Loucy (cell line): ENCODE results near the gene WDR49.

Experiments used
- H2AFZ ChIP-seq: fragments of 200-600 bp; sonication (generic); 2 replicates; pipeline ENCODE4 v1.6.0; 2016; ENCODE audit warnings: antibody characterized with exemption, mild to moderate bottlenecking, low read length, moderate library complexity
- H3F3A ChIP-seq: fragments of 200-600 bp; 2 replicates; pipeline ENCODE4 v1.6.0; 2016; ENCODE audit warnings: antibody characterized with exemption, low read depth, mild to moderate bottlenecking
- H3K27me3 ChIP-seq: fragments of 200-600 bp; sonication (generic); 2 replicates; pipeline ENCODE4 v1.6.1; 2014; ENCODE audit warnings: low read length, mild to moderate bottlenecking; ENCODE audit not compliant: insufficient read depth, poor library complexity, severe bottlenecking
- H3K36me3 ChIP-seq: fragments of 200-600 bp; sonication (generic); 2 replicates; pipeline ENCODE4 v1.6.1; 2016; ENCODE audit warnings: low read length; ENCODE audit not compliant: insufficient read depth
- H3K4me1 ChIP-seq: fragments of 200-600 bp; sonication (generic); 2 replicates; pipeline ENCODE4 v1.5.1; 2014; ENCODE audit warnings: low read length, mild to moderate bottlenecking; ENCODE audit not compliant: insufficient read depth, poor library complexity, severe bottlenecking
- H3K4me2 ChIP-seq: fragments of 200-600 bp; sonication (generic); 2 replicates; pipeline ENCODE4 v1.6.0; 2014; ENCODE audit warnings: antibody characterized with exemption, low read length, low read depth, mild to moderate bottlenecking; ENCODE audit not compliant: poor library complexity, severe bottlenecking
- H3K4me3 ChIP-seq: fragments of 200-600 bp; sonication (generic); 2 replicates; pipeline ENCODE4 v1.5.1; 2014; ENCODE audit warnings: low read length, mild to moderate bottlenecking, mixed read lengths; ENCODE audit not compliant: poor library complexity, severe bottlenecking
- H3K79me2 ChIP-seq: fragments of 200-600 bp; sonication (generic); 2 replicates; pipeline ENCODE4 v1.6.1; 2014; ENCODE audit warnings: low read length; ENCODE audit not compliant: insufficient read depth
- H3K9ac ChIP-seq: fragments of 200-600 bp; sonication (generic); 2 replicates; pipeline ENCODE4 v1.6.0; 2014; ENCODE audit warnings: mild to moderate bottlenecking, low read depth, low read length, moderate library complexity; ENCODE audit not compliant: poor library complexity, severe bottlenecking
- H3K9me2 ChIP-seq: fragments of 200-600 bp; sonication (generic); replicated peaks from 2 replicates; pipeline ENCODE4 v1.6.1; 2016; ENCODE audit warnings: low read depth, low read length, mixed read lengths
- H3K9me3 ChIP-seq: fragments of 200-600 bp; sonication (generic); 2 replicates; pipeline ENCODE4 v1.6.1; 2014; ENCODE audit warnings: mild to moderate bottlenecking, antibody characterized with exemption, low read length, low read depth; ENCODE audit not compliant: insufficient read depth
- H4K20me1 ChIP-seq: fragments of 200-600 bp; sonication (generic); 2 replicates; pipeline ENCODE4 v1.6.0; 2014; ENCODE audit warnings: antibody characterized with exemption, low read length, mild to moderate bottlenecking; ENCODE audit not compliant: insufficient read depth, poor library complexity, severe bottlenecking
- CTCF ChIP-seq: fragments of 200-600 bp; sonication (generic); conservative IDR thresholded peaks from 2 replicates; pipeline ENCODE4 v1.5.1; 2014; ENCODE audit warnings: mild to moderate bottlenecking, antibody characterized with exemption, low read length
- EZH2phosphoT487 ChIP-seq: fragments of 200-600 bp; IDR thresholded peaks from 2 replicates; pipeline ENCODE4 v1.6.1; 2018; ENCODE audit warnings: antibody characterized with exemption, mild to moderate bottlenecking, moderate library complexity, borderline replicate concordance

WDR49 gene

GRCh38 chr3:167564612-167565011 is 89.1 kb downstream of the WDR49 start:
- TF ChIP-seq CTCF, result no peak
- no peak for TF ChIP-seq EZH2phosphoT487
- Histone ChIP-seq H3K36me3 (no peaks in the 10 kb centered on the region), H4K20me1 (no peaks in the 10 kb centered on the region), H3K4me3 (no peak overlapping the region), H2AFZ (no peak overlapping the region), H3K9ac (no peak overlapping the region), H3F3A (no peaks in the 10 kb centered on the region), H3K79me2 (no peaks in the 10 kb centered on the region), H3K4me2 (no peak overlapping the region), H3K9me2 (no peaks in the 10 kb centered on the region), H3K4me1 (peaks cover 8% of the 10 kb centered on the region), H3K27me3 (no peaks in the 10 kb centered on the region), H3K9me3 (no peaks in the 10 kb centered on the region)

- H3K9ac ChIP-seq, result no peak overlapping the region
- H4K20me1 ChIP-seq, result no peaks in the 10 kb centered on the region
- no peaks in the 10 kb centered on the region for H3K79me2 ChIP-seq
- H2AFZ ChIP-seq, result no peak overlapping the region
- no peak for TF ChIP-seq CTCF
- TF ChIP-seq EZH2phosphoT487, result no peak
- H3K27me3 ChIP-seq, result no peaks in the 10 kb centered on the region
- no peaks in the 10 kb centered on the region for H3K9me3 ChIP-seq
- H3F3A ChIP-seq, result no peaks in the 10 kb centered on the region
- H3K4me1 ChIP-seq, result no peaks in the 10 kb centered on the region
- no peak overlapping the region for H3K4me2 ChIP-seq
- H3K36me3 ChIP-seq, result no peaks in the 10 kb centered on the region
- H3K4me3 ChIP-seq, result no peak overlapping the region
- no peaks in the 10 kb centered on the region for H3K9me2 ChIP-seq
Measured at GRCh38 chr3:167559924-167560323, 93.8 kb downstream of the WDR49 start.

- no peaks in the 10 kb centered on the region for H3K79me2 ChIP-seq
- no peaks in the 10 kb centered on the region for H3K36me3 ChIP-seq
- no peak overlapping the region for H3K9ac ChIP-seq
- no peak overlapping the region for H3K4me2 ChIP-seq
- H4K20me1 ChIP-seq, result no peaks in the 10 kb centered on the region
- H3K4me3 ChIP-seq, result no peak overlapping the region
- no peaks in the 10 kb centered on the region for H3K9me2 ChIP-seq
- TF ChIP-seq CTCF, result no peak
- TF ChIP-seq EZH2phosphoT487, result no peak
- no peaks in the 10 kb centered on the region for H3K27me3 ChIP-seq
- H2AFZ ChIP-seq, result no peak overlapping the region
- no peaks in the 10 kb centered on the region for H3F3A ChIP-seq
- H3K4me1 ChIP-seq, result no peaks in the 10 kb centered on the region
- no peaks in the 10 kb centered on the region for H3K9me3 ChIP-seq
Measured at GRCh38 chr3:167554898-167555297, 98.8 kb downstream of the WDR49 start.
